A673 (cell line): ENCODE measurements around the gene IQCH.

Experiments
- EZH2 ChIP-seq: fragments of 200-600 bp; sonication (generic); IDR thresholded peaks from 2 replicates; pipeline ENCODE4 v1.6.1; 2017; ENCODE audit warnings: borderline replicate concordance, low read depth, mild to moderate bottlenecking, mixed read lengths, antibody characterized with exemption, low read length; ENCODE audit not compliant: poor library complexity, severe bottlenecking
- TF ChIP-seq, protein P1 (sequence below): fragments of 300-800, 200-600 bp; sonication (generic); conservative IDR thresholded peaks from 2 replicates; pipeline ENCODE4 v1.5.1; 2017; ENCODE audit warnings: low read depth, mild to moderate bottlenecking, antibody characterized with exemption, low read length, moderate library complexity, mixed read lengths

DNA sequence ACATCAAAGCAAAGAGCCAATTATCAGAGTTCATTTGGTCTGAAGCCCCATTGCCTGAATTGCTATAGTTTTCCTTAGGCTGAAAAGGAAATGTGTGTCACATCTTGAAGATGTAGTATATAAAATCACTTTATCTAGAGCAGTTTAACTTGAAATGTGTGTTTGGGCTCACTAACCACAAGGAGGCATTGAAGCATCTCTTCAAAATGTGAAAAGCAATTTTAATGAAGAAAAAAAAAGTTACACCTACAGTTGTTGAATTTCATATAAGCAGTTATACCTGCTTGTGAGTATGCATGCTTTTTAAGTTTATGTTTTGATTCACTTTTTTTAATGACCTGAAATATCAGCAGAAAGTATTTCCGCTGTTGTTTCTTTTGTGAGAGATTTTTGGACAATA lies 129.3 kb downstream of the IQCH start:
- TF ChIP-seq, protein P1, sequence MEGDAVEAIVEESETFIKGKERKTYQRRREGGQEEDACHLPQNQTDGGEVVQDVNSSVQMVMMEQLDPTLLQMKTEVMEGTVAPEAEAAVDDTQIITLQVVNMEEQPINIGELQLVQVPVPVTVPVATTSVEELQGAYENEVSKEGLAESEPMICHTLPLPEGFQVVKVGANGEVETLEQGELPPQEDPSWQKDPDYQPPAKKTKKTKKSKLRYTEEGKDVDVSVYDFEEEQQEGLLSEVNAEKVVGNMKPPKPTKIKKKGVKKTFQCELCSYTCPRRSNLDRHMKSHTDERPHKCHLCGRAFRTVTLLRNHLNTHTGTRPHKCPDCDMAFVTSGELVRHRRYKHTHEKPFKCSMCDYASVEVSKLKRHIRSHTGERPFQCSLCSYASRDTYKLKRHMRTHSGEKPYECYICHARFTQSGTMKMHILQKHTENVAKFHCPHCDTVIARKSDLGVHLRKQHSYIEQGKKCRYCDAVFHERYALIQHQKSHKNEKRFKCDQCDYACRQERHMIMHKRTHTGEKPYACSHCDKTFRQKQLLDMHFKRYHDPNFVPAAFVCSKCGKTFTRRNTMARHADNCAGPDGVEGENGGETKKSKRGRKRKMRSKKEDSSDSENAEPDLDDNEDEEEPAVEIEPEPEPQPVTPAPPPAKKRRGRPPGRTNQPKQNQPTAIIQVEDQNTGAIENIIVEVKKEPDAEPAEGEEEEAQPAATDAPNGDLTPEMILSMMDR: peak; percentile 40; the same call in 1 of the 2 replicates
- no peak for TF ChIP-seq EZH2
